Measurements from ENCODE around the gene DIS3. TPM values are rescaled to one million over a fixed set of nuclear protein-coding genes. Genes with fewer than 3 reads are reported as not detected.

The DIS3 gene
- total RNA-seq, 1 donor from 2014 or later: 12.8 TPM

DNA sequence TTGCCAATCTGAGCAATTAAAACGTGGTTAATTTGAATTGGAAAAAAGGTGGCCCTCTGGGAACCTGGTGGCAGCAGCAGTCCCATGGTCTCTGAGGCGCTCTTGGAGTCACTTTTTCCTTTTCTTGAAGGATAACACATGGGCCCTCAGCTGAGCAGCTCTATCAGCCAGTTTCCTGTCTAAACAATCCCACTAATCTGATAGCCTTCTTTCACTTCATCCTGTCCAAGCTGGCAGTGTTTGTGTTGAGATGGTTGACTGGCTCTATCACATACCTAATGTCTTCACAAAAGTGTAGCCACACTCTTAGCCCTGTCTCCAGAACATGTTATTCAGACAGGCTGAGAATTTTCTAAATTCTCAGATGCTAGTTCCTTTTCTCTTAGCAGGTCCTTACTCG lies 64.9 kb downstream of the DIS3 start:
- peaks cover 19 to 52% of the 10 kb centered on the region in 2 donors for H3K36me3 ChIP-seq
- H3K27ac ChIP-seq: no peak overlapping the region
- no peak for DNase-seq (ENCODE audit: low spot score in 2 of 2)
- H3K27me3 ChIP-seq: no peaks in the 10 kb centered on the region
- intact Hi-C loops (cut with DNase I): no loop called here
- H3K4me3 ChIP-seq: no peak overlapping the region
- TF ChIP-seq, protein P1, sequence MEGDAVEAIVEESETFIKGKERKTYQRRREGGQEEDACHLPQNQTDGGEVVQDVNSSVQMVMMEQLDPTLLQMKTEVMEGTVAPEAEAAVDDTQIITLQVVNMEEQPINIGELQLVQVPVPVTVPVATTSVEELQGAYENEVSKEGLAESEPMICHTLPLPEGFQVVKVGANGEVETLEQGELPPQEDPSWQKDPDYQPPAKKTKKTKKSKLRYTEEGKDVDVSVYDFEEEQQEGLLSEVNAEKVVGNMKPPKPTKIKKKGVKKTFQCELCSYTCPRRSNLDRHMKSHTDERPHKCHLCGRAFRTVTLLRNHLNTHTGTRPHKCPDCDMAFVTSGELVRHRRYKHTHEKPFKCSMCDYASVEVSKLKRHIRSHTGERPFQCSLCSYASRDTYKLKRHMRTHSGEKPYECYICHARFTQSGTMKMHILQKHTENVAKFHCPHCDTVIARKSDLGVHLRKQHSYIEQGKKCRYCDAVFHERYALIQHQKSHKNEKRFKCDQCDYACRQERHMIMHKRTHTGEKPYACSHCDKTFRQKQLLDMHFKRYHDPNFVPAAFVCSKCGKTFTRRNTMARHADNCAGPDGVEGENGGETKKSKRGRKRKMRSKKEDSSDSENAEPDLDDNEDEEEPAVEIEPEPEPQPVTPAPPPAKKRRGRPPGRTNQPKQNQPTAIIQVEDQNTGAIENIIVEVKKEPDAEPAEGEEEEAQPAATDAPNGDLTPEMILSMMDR (IDR thresholded peaks at IDR 0.05): no peak
- no peaks in the 10 kb centered on the region for H3K4me1 ChIP-seq
- peaks cover 0 to 9% of the 10 kb centered on the region in 2 donors for H3K9me3 ChIP-seq

Other genes starting within 250 kb of the DIS3 start
- gene MZT1, start 54.3 kb downstream of the DIS3 start, total RNA-seq: 4.4 TPM
- not detected for gene BORA, start 54.0 kb downstream of the DIS3 start, total RNA-seq
- 17.0 TPM for gene PIBF1, start 233 bp upstream of the DIS3 start, total RNA-seq

All from ascending aorta (tissue), 2 donors.